HEK293 (cell line): ENCODE data around the gene SOAT2.

Experiments
- ZIC2 ChIP-seq: fragments of 450-650 bp; formaldehyde crosslinking; IDR thresholded peaks from 2 replicates; pipeline ENCODE4 v1.5.1; 2016; ENCODE audit warnings: missing biosample characterization, missing genetic modification characterization
- ZNF624 ChIP-seq: fragments of 450-650 bp; formaldehyde crosslinking; IDR thresholded peaks from 2 replicates; pipeline ENCODE4 v1.5.1; 2017; ENCODE audit warnings: missing biosample characterization, missing genetic modification characterization

DNA sequence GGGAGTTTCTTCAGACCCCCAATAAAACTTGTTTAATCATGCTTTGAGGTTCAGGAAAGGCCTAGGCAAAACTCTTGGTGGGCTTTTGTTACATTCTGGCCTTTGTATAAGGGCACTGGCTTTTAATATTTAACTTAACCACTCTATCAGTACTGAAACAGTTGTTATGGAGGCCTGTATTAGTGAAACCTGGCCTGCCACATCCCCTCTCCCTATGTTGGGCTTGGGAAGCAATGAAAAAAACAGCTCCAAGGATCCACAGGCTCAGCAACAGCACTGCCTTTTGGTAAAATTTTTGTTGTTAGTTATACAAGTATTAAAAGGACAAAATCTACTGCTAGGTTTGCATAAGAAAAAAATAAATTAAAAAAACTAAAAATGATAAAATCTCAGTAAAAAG is 10.7 kb downstream of the SOAT2 start:
- TF ChIP-seq ZIC2 (tag by site-specific recombination) (no peak), ZNF624 (tag by site-specific recombination) (no peak)
